HT-29 (cell line): ENCODE results near the gene HRCT1. TPM values are rescaled to one million over a fixed set of nuclear protein-coding genes. Genes with fewer than 3 reads are reported as not detected.

Experiments
- DNase-seq: peaks from one replicate; pipeline ENCODE4 v3.0.0-alpha.2; 2015; ENCODE audit warnings: low spot score
- total RNA-seq: library from RNA; depleted of rRNA; stranded (reverse); fragments of >200 nt; shearing (Covaris generic); gene quantifications from 2 replicates; pipeline ENCODE4 v1.2.3, GENCODE V29; 2014; rRNA removed

Gene HRCT1
- total RNA-seq, 1 experiment from 2014 or later = 7.7 TPM

- no peak for DNase-seq
Observed at GRCh38 chr9:35942286-35942685, 36.3 kb downstream of the HRCT1 start.

- no peak for DNase-seq
Observed at GRCh38 chr9:35944173-35944572, 38.2 kb downstream of the HRCT1 start.

- DNase-seq = no peak
Observed at GRCh38 chr9:35944841-35945240, 38.8 kb downstream of the HRCT1 start.

GRCh38 chr9:35945341-35946018 lies 39.5 kb downstream of the HRCT1 start:
- peak; percentile 85 for DNase-seq

DNA sequence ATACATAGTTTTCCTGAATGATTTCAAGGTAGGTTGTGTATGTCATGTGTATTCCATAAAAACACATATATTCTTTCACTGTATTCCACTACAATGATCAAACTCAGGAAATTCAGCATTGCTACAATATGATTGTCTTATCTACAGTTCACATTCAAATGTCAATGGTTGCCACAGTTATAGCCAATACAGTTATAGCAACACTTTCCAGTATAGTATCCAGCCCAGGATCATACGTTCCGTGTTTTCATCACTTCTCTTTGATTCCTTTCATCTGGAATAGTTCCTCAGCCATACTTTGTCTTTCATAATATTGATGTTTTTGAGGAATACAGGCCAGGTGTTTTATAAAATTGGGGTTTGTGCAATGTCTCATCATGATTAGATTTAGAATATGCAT lies 42.4 kb downstream of the HRCT1 start:
- DNase-seq = peak; percentile 6

DNA sequence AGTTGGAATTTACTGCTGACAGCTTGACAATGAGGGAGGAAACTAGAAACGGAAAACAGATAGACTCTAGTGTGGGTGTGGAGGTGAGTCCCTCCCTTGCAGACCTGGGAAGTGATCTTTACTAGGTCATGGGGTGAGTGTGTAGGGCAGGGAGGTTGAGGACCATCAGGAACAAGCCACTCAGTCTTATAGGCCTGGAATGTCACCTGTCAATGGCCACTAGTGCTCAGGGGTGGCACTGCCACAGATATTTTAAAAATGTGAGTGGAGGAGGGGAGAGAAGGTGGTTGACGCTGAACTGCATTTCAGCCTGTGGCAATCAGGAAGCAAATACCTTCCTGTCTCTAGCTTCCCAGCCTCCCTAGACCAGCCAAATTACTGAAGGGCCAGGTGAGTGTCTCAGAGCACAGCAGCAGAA lies 42.9 kb downstream of the HRCT1 start:
- peak; percentile 66 for DNase-seq

GRCh38 chr9:35951736-35952135 lies 45.7 kb downstream of the HRCT1 start:
- DNase-seq = no peak

DNA sequence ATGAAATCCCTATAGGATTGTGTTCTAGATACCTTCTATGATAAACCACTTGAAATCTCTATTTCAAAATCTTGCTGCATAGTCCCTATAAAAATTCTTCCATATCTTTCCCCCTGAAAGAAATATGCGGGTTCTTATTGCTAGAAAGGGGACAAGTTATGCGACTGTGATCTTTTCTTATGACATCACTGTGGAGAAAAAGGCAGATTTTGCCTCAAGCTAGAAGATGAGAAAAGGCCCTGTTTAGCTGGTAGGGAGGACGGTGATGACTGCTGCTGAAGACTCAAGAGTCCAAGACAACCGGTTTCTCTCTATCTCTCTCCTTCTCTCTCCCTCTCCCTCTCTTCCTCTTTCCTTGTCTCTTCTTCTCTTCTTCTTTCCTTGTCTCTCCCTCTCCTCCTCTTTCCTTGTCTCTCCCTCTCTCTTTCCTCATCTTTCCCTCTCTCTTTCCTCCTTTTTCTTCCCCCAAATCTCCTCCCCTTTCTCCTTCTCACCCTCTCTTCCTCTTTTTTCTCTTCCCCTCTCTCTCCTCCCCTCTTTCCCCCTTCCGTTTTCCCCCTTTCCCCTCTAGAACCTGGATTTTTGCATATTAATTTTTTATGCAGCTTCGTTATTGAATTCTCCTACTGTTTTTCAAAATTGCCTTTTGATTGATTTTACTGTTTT lies 46.7 kb downstream of the HRCT1 start:
- no peak for DNase-seq

- peak; percentile 73 for DNase-seq
Observed at GRCh38 chr9:35954942-35955546, 49.0 kb downstream of the HRCT1 start.

GRCh38 chr9:35956651-35957050 lies 50.6 kb downstream of the HRCT1 start:
- no peak for DNase-seq

Other genes with a start within 250 kb of the HRCT1 start
- 23,916 and 27,637 TPM in 2 replicates for gene RMRP, start 248.2 kb upstream of the HRCT1 start, total RNA-seq
- gene CCDC107, start 247.9 kb upstream of the HRCT1 start, total RNA-seq = 19.7 and 19.9 TPM in 2 replicates
- gene ARHGEF39, start 241.0 kb upstream of the HRCT1 start, total RNA-seq = 16.2 and 23.4 TPM in 2 replicates
- gene CA9, start 232.3 kb upstream of the HRCT1 start, total RNA-seq = 82.8 and 95.4 TPM in 2 replicates
- 61.0 and 69.8 TPM in 2 replicates for gene TPM2, start 216.3 kb upstream of the HRCT1 start, total RNA-seq
- 99.5 and 100.0 TPM in 2 replicates for gene TLN1, start 174.0 kb upstream of the HRCT1 start, total RNA-seq
- gene CREB3, start 173.5 kb upstream of the HRCT1 start, total RNA-seq = 42.4 and 44.5 TPM in 2 replicates
- gene GBA2, start 157.0 kb upstream of the HRCT1 start, total RNA-seq = 74.6 and 84.9 TPM in 2 replicates
- gene RGP1, start 156.9 kb upstream of the HRCT1 start, total RNA-seq = 18.9 and 20.6 TPM in 2 replicates
- gene MSMP, start 151.9 kb upstream of the HRCT1 start, total RNA-seq = 0.28 TPM in 1 of 2 replicates, not detected in the other
- 6.3 and 8.3 TPM in 2 replicates for gene NPR2, start 114.6 kb upstream of the HRCT1 start, total RNA-seq
- 0.78 and 1.9 TPM in 2 replicates for gene SPAG8, start 93.9 kb upstream of the HRCT1 start, total RNA-seq
- gene HINT2, start 91.2 kb upstream of the HRCT1 start, total RNA-seq = 91.2 and 98.7 TPM in 2 replicates
- 0.10 and 0.16 TPM in 2 replicates for gene FAM221B, start 77.5 kb upstream of the HRCT1 start, total RNA-seq
- gene TMEM8B, start 77.0 kb upstream of the HRCT1 start, total RNA-seq = 3.1 and 4.5 TPM in 2 replicates
- gene OR13J1, start 35.8 kb upstream of the HRCT1 start, total RNA-seq = not detected in 2 replicates
- 0.23 TPM in 1 of 2 replicates, not detected in the other for gene SPAAR, start 3.3 kb downstream of the HRCT1 start, total RNA-seq
- gene OR2S2, start 52.0 kb downstream of the HRCT1 start, total RNA-seq = not detected in 2 replicates
- not detected in 2 replicates for gene RECK, start 130.7 kb downstream of the HRCT1 start, total RNA-seq
- gene GLIPR2, start 230.5 kb downstream of the HRCT1 start, total RNA-seq = 0.10 and 0.28 TPM in 2 replicates